ENCODE data around the gene GTPBP1.

The GTPBP1 gene

DNA sequence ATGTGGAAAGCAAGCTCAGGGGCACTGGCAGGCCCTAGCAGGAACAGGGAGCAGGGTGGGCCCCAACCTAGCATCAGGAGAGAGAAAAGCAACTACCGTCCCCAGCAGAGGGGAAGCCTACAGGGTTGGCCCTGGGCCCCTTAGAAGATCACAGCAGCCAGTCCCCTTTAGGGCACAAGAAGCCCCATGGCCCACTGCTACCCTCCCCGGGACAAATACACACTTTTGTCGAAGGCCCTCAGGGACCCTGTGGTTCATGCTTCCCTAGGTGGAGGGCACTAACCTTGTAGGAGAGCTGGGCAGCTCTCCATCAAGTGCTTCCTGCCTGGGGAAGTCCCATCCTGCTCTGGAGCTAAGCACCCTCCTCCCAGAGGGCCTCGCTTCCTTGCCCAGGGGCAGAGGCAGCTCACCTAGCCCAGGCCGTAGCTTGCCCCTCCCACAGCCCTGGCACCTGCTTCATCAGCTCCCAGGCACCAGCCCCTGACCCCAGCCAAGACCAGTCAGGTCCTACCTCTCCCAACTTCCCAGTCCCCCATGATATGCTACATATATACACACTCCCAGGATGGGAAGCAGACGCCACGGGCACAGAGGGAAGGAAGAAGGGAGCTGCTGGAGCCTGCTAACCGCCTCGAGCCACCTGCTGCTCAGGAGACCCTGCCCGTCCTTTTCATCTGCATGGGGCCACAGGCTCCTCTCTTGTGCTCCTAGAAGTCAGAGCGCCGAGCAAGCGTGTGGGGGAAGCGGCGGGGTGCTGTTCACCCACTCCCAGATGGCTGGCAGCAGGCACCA, 29.9 kb downstream of the GTPBP1 start:
- H3K4me1 Mint-ChIP-seq (ENCODE audit: low read depth): peaks cover 33% of the 10 kb centered on the region
- no peak overlapping the region for H3K4me3 Mint-ChIP-seq
- H3K9me3 Mint-ChIP-seq: no peaks in the 10 kb centered on the region
- peak overlapping the region; percentile 78 for H3K27ac Mint-ChIP-seq
- peaks cover 56% of the 10 kb centered on the region for H3K36me3 Mint-ChIP-seq (ENCODE audit: low read depth)
- no peaks in the 10 kb centered on the region for H3K27me3 Mint-ChIP-seq (ENCODE audit: low read depth)

DNA sequence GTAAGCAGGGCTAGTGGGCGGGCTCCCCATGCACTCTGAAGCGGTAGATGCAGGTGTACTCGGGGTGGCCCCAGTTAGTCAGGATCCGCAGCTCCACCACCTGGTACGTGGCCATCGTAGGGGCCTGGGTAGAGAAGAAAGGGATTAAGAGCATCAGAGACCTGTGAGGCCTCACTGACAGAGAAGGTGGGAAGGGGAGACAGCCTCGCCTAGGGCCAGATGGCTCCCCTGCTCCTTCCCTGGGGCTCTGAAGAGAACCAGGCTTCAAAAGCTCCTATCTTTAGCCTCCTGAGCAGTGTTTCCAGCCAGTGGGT, 30.5 kb downstream of the GTPBP1 start:
- H3K4me1 Mint-ChIP-seq (ENCODE audit: low read depth): peaks cover 36% of the 10 kb centered on the region

GRCh38 chr22:38737302-38738060, 31.7 kb downstream of the GTPBP1 start:
- Mint-ChIP-seq H3K4me1 (ENCODE audit: low read depth) (peaks cover 36% of the 10 kb centered on the region), H3K27ac (peak overlapping the region; percentile 72), H3K4me3 (no peak overlapping the region), H3K36me3 (ENCODE audit: low read depth) (peaks cover 58% of the 10 kb centered on the region), H3K9me3 (no peaks in the 10 kb centered on the region), H3K27me3 (ENCODE audit: low read depth) (no peaks in the 10 kb centered on the region)

More for the DNA sequence above, 30.5 kb downstream of the GTPBP1 start:
- H3K36me3 Mint-ChIP-seq (ENCODE audit: low read depth): peaks cover 55% of the 10 kb centered on the region
- no peaks in the 10 kb centered on the region for H3K9me3 Mint-ChIP-seq
- no peak overlapping the region for H3K27ac Mint-ChIP-seq
- no peak overlapping the region for H3K4me3 Mint-ChIP-seq
- no peaks in the 10 kb centered on the region for H3K27me3 Mint-ChIP-seq (ENCODE audit: low read depth)

DNA sequence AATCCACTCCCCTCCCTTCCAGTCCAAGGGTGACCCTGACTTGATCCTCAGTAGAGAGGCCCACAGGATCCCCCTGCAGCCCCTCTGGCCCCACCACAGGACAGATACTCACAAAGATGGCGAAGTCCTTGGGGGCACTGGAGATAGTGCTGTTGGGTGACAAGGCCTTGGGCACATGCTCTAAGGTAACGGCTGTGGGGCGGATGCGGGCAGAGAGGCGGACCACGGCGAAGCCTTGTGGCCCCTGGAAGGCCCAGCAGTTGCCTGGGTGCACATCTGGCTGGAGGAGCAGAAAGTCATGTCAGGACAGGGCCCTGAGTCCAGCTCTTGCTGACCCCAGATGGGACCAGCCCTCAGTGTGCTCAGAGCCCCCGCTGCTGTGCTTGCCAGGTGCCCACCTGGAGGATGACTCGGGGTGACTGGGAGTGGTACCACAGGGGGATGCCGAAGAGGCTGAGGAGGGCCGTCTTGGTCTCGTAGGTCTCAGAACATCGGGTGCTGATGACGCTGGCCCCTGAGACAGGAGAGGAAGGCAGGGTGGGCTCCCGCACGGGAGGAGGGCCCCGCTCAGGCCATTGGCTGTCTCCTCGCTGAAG, 32.8 kb downstream of the GTPBP1 start:
- H3K4me3 Mint-ChIP-seq: no peak overlapping the region
- H3K4me1 Mint-ChIP-seq (ENCODE audit: low read depth): peaks cover 34% of the 10 kb centered on the region
- no peaks in the 10 kb centered on the region for H3K9me3 Mint-ChIP-seq
- no peaks in the 10 kb centered on the region for H3K27me3 Mint-ChIP-seq (ENCODE audit: low read depth)
- H3K27ac Mint-ChIP-seq: peak overlapping the region; percentile 72
- H3K36me3 Mint-ChIP-seq (ENCODE audit: low read depth): peaks cover 57% of the 10 kb centered on the region

DNA sequence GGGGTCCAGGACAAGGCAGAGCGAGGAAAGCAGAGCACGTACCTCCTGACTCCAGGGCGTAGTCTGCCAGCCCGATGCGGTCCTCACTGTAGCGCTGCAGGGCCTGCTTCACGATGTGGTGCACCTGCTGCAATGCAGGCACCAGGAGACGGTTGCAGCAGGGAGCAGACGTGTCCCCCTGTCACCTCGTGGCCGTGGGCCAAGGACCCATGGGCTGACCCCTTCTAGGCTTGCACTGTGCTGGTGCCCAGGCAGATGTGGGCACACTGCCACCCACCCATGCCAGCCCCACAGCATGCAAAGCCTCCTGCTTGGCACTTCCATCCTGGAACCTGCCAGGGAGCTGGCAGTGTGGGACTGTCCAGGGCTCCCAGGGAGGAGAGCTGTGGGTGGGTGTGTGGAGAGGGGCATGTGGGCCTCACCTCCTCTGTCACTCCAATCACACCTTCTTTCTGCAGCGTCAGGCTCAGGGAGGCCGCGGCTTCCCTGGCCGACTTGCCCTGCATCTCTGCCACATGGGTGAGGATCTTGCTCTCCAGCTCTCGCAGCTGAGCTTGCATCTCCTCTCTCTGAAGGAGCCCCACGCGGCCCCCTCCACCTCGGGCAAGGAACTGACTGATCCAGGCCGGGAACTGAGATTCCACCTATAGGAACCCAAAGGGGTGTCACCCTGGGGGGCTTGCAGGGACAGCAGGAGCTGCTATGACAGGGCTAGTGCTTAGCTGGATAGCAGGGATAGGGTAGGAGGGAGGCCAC, 33.7 kb downstream of the GTPBP1 start:
- H3K27ac Mint-ChIP-seq: no peak overlapping the region
- H3K9me3 Mint-ChIP-seq: no peaks in the 10 kb centered on the region
- no peaks in the 10 kb centered on the region for H3K27me3 Mint-ChIP-seq (ENCODE audit: low read depth)
- peaks cover 54% of the 10 kb centered on the region for H3K36me3 Mint-ChIP-seq (ENCODE audit: low read depth)
- peaks cover 31% of the 10 kb centered on the region for H3K4me1 Mint-ChIP-seq (ENCODE audit: low read depth)
- no peak overlapping the region for H3K4me3 Mint-ChIP-seq

- Mint-ChIP-seq H3K4me3 (no peak overlapping the region), H3K4me1 (ENCODE audit: low read depth) (peaks cover 30% of the 10 kb centered on the region), H3K27me3 (ENCODE audit: low read depth) (no peaks in the 10 kb centered on the region), H3K9me3 (no peaks in the 10 kb centered on the region), H3K36me3 (ENCODE audit: low read depth) (peaks cover 54% of the 10 kb centered on the region), H3K27ac (no peak overlapping the region)
Measured at GRCh38 chr22:38740116-38740723, 34.5 kb downstream of the GTPBP1 start.

- Mint-ChIP-seq H3K4me1 (ENCODE audit: low read depth) (peaks cover 28% of the 10 kb centered on the region), H3K27ac (no peak overlapping the region)
Measured at GRCh38 chr22:38740754-38741153, 35.0 kb downstream of the GTPBP1 start.

DNA sequence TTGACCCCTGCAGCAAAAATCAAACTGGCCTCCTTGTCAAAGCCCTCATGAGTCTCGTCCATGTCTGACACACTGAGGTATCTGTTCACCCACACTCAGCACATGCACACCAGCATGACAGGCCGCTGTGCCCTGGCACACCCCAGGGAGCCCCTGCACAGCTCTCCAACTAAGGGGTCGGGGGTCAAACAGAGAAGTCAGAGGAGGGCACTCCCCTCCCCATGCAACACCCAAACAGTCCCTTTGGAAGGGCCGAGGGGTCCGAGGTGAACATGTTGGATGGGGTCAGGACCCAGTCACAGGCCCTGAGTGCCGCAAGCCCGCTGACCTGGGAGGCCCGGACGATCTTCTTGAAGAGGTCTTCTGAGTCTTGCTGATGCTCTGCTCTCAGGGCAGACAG, 35.4 kb downstream of the GTPBP1 start:
- no peaks in the 10 kb centered on the region for H3K9me3 Mint-ChIP-seq
- no peak overlapping the region for H3K4me3 Mint-ChIP-seq
- H3K4me1 Mint-ChIP-seq (ENCODE audit: low read depth): peaks cover 24% of the 10 kb centered on the region
- no peaks in the 10 kb centered on the region for H3K27me3 Mint-ChIP-seq (ENCODE audit: low read depth)
- H3K27ac Mint-ChIP-seq: no peak overlapping the region
- peaks cover 55% of the 10 kb centered on the region for H3K36me3 Mint-ChIP-seq (ENCODE audit: low read depth)

More at GRCh38 chr22:38740754-38741153, 35.0 kb downstream of the GTPBP1 start:
- no peak overlapping the region for H3K4me3 Mint-ChIP-seq
- H3K36me3 Mint-ChIP-seq (ENCODE audit: low read depth): peaks cover 52% of the 10 kb centered on the region
- H3K27me3 Mint-ChIP-seq (ENCODE audit: low read depth): no peaks in the 10 kb centered on the region
- H3K9me3 Mint-ChIP-seq: no peaks in the 10 kb centered on the region

DNA sequence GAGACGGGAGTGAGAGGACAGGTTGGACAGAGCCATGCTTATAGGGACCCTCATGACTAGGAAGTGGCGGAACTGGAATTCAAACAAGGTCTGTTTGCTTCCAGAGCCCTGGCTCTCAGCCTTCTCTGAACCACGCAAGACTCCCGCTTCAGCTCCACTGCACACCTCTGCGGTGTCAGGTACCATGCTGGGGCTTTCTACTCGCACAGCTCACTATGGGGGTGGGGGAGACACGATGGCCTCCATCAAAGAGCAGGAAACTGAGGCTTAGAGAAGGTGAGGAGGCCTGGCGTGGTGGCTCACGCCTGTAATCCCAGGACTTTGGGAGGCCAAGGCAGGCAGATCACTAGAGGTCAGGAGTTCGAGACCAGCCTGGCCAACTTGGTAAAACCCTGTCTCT, 35.8 kb downstream of the GTPBP1 start:
- Mint-ChIP-seq H3K27me3 (ENCODE audit: low read depth) (no peaks in the 10 kb centered on the region), H3K9me3 (no peaks in the 10 kb centered on the region), H3K4me1 (ENCODE audit: low read depth) (peaks cover 23% of the 10 kb centered on the region), H3K36me3 (ENCODE audit: low read depth) (peaks cover 53% of the 10 kb centered on the region), H3K27ac (no peak overlapping the region), H3K4me3 (no peak overlapping the region)

GRCh38 chr22:38742176-38742942, 36.6 kb downstream of the GTPBP1 start:
- no peaks in the 10 kb centered on the region for H3K9me3 Mint-ChIP-seq
- H3K36me3 Mint-ChIP-seq (ENCODE audit: low read depth): peaks cover 46% of the 10 kb centered on the region
- H3K4me3 Mint-ChIP-seq: no peak overlapping the region
- H3K27me3 Mint-ChIP-seq (ENCODE audit: low read depth): no peaks in the 10 kb centered on the region
- H3K4me1 Mint-ChIP-seq (ENCODE audit: low read depth): peaks cover 16% of the 10 kb centered on the region
- no peak overlapping the region for H3K27ac Mint-ChIP-seq

GRCh38 chr22:38744981-38745380, 39.2 kb downstream of the GTPBP1 start:
- Mint-ChIP-seq H3K4me3 (no peak overlapping the region), H3K27ac (no peak overlapping the region), H3K4me1 (ENCODE audit: low read depth) (peaks cover 19% of the 10 kb centered on the region), H3K9me3 (no peaks in the 10 kb centered on the region), H3K27me3 (ENCODE audit: low read depth) (no peaks in the 10 kb centered on the region), H3K36me3 (ENCODE audit: low read depth) (peaks cover 43% of the 10 kb centered on the region)

DNA sequence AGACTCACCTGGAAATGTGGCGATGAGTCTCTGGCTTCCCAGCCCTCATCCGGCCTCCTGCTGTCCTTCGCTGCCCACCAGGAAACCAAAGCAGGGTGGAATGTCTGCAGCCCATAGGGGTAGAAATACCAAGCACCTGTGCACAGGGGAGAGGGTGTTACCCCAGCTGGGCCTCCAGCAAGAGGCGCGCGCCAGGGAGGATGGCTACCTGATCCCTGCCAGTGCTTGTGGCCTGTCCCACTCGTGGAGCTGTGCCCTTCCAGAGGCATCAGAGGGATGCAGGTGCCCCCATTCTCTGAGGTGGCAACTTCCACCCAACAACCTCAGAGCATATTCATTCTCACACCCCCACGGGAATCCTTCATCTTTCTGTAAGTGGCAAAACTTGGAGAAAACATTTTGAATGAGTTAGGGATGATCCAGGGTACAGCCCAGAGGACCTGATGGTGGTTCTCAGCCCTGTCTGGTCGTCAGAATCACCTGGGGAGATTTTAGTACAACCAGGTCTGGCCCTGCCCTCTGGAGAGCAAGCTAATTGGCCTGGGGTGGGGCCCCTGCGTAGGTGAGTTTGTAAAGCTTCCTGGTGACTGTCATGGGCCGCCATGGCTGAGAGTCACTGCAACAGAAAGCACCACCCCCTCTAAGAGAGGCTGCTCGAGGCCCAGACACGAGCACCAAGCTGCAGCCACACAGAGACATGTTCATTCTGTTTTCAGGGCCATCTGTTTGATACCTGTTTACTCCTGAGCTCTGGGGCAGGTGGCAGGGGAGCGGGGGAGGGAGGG, 40.1 kb downstream of the GTPBP1 start:
- no peak overlapping the region for H3K4me3 Mint-ChIP-seq
- no peaks in the 10 kb centered on the region for H3K9me3 Mint-ChIP-seq
- peaks cover 25% of the 10 kb centered on the region for H3K4me1 Mint-ChIP-seq (ENCODE audit: low read depth)
- no peak overlapping the region for H3K27ac Mint-ChIP-seq
- H3K27me3 Mint-ChIP-seq (ENCODE audit: low read depth): no peaks in the 10 kb centered on the region
- peaks cover 46% of the 10 kb centered on the region for H3K36me3 Mint-ChIP-seq (ENCODE audit: low read depth)
